WERI-Rb-1 (cell line): Measurements from ENCODE around the gene MRGPRG.

ENCODE experiments used
- DNase-seq: peaks from one replicate; pipeline ENCODE4 v3.0.0-alpha.2; 2020
- H3K27ac ChIP-seq: fragments of 250-450 bp; sonication (Bioruptor Pico); 2 replicates; pipeline ENCODE4 v1.5.1; 2020; ENCODE audit warnings: mild to moderate bottlenecking, moderate library complexity
- H3K27me3 ChIP-seq: fragments of 250-450 bp; sonication (Bioruptor Pico); 2 replicates; pipeline ENCODE4 v1.5.1; 2021; ENCODE audit warnings: mild to moderate bottlenecking, low read depth, moderate library complexity; ENCODE audit not compliant: insufficient read depth, severe bottlenecking
- H3K36me3 ChIP-seq: fragments of 250-450 bp; sonication (Bioruptor Pico); 2 replicates; pipeline ENCODE4 v1.5.1; 2020; ENCODE audit warnings: mild to moderate bottlenecking, moderate library complexity
- H3K4me3 ChIP-seq: 2 replicates; pipeline ENCODE4 v1.5.1; 2011; ENCODE audit warnings: low read depth, mild to moderate bottlenecking, control low read depth, low read length
- H3K9me3 ChIP-seq: fragments of 250-450 bp; sonication (Bioruptor Pico); 2 replicates; pipeline ENCODE4 v1.5.1; 2021; ENCODE audit warnings: mild to moderate bottlenecking, moderate library complexity; ENCODE audit not compliant: severe bottlenecking
- TF ChIP-seq, protein P1 (sequence below): IDR thresholded peaks from 2 replicates; pipeline ENCODE4 v1.5.1; 2011; ENCODE audit warnings: low read depth, mild to moderate bottlenecking, control low read depth, inconsistent platforms, low read length

The MRGPRG gene

DNA sequence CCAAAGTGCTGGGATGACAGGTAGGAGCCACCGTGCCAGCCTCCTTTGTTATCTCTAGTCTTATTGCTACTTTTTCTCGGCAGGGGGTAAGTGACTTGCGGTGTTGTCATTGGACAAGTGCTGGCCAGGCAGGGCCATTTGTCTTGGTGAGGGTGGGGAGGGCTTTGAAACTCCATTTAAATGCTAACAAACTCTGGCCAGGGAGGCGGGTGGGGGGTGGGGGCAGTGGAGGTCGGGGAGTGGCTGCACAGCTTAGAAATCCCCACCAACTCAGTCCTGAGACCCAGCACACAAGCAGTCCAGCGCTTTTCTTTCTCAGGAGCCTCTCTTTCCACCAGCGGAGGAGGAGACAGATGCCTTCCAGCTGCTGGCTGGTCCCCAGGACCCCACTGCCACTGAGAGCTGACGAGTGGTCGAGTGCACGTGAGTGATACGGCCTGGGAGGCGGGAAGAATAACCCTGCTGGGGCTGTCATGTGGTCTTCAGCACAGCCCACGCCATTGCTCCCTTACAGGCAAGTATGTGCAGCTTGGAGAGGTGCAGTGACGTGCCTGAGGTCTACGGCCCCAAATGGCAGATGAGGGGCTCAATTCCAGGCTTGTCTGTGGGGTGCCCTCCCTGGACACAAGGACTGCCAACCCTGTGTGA is 29.3 kb downstream of the MRGPRG start:
- no peaks in the 10 kb centered on the region for H3K27me3 ChIP-seq
- H3K9me3 ChIP-seq, result no peaks in the 10 kb centered on the region
- DNase-seq, result no peak
- TF ChIP-seq, protein P1, sequence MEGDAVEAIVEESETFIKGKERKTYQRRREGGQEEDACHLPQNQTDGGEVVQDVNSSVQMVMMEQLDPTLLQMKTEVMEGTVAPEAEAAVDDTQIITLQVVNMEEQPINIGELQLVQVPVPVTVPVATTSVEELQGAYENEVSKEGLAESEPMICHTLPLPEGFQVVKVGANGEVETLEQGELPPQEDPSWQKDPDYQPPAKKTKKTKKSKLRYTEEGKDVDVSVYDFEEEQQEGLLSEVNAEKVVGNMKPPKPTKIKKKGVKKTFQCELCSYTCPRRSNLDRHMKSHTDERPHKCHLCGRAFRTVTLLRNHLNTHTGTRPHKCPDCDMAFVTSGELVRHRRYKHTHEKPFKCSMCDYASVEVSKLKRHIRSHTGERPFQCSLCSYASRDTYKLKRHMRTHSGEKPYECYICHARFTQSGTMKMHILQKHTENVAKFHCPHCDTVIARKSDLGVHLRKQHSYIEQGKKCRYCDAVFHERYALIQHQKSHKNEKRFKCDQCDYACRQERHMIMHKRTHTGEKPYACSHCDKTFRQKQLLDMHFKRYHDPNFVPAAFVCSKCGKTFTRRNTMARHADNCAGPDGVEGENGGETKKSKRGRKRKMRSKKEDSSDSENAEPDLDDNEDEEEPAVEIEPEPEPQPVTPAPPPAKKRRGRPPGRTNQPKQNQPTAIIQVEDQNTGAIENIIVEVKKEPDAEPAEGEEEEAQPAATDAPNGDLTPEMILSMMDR, result no peak
- H3K36me3 ChIP-seq, result no peaks in the 10 kb centered on the region
- H3K27ac ChIP-seq, result no peak overlapping the region
- H3K4me3 ChIP-seq, result no peak overlapping the region

- no peaks in the 10 kb centered on the region for H3K9me3 ChIP-seq
- H3K4me3 ChIP-seq, result no peak overlapping the region
- no peaks in the 10 kb centered on the region for H3K36me3 ChIP-seq
- DNase-seq, result no peak
- no peaks in the 10 kb centered on the region for H3K27me3 ChIP-seq
- no peak overlapping the region for H3K27ac ChIP-seq
- TF ChIP-seq, protein P1, result no peak
Observed at GRCh38 chr11:3188496-3189195, 30.0 kb downstream of the MRGPRG start.

GRCh38 chr11:3186166-3186953 is 32.3 kb downstream of the MRGPRG start:
- no peaks in the 10 kb centered on the region for H3K36me3 ChIP-seq

DNA sequence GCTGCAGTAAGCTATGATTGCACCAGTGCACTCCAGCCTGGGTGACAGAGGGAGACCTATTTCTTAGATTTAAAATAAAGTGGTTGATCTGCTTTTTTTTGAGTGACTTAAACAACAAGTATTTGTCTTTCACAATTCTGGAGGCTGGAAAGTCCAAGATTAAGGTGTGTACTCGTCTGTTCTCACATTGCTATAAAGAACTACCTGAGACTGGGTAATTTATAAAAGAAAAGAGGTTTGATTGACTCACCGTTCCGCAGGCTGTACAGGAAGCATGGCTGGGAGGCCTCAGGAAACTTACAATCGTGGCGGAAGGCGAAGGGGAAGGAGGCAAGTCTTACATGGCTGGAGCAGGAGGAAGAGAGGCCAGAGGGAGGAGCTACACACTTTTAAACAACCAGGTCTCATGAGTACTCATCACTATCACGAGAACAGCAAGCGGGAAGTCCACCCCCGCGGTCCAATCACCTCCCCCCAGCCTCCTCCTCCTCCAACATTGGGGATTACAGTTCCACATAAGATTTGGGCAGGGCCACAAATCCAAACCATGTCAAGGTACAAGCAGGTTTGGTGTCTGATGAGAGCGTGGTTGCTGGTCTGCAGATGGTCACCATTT is 33.8 kb downstream of the MRGPRG start:
- no peak overlapping the region for H3K4me3 ChIP-seq
- no peak overlapping the region for H3K27ac ChIP-seq
- no peaks in the 10 kb centered on the region for H3K36me3 ChIP-seq
- H3K27me3 ChIP-seq, result no peaks in the 10 kb centered on the region
- H3K9me3 ChIP-seq, result no peaks in the 10 kb centered on the region
- TF ChIP-seq, protein P1, result no peak
- DNase-seq, result no peak

More at GRCh38 chr11:3186166-3186953, 32.3 kb downstream of the MRGPRG start:
- Histone ChIP-seq H3K4me3 (no peak overlapping the region), H3K27me3 (no peaks in the 10 kb centered on the region), H3K9me3 (no peaks in the 10 kb centered on the region), H3K27ac (no peak overlapping the region)
- TF ChIP-seq, protein P1, result no peak
- no peak for DNase-seq

DNA sequence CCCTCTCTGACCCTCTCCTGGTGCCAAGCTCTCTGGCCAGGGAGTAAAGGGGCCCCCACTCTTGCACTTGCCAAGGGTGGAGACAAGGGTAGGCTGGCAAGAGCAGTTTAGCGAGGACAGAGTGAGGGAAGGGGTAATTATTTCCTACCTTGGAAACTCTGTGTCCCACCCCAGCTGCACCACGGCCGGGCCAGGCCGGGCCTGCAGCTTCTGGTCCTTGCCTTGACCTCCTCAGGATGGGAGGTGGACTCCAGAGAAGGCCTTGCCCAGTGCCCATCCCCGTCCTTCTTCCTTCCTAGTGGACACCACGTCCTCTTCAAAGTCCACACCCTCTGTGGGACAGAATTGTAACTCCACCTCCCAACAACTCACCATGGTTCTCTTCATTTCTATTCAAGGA is 35.1 kb downstream of the MRGPRG start:
- H3K36me3 ChIP-seq, result no peaks in the 10 kb centered on the region
- no peak overlapping the region for H3K27ac ChIP-seq
- H3K9me3 ChIP-seq, result no peaks in the 10 kb centered on the region
- TF ChIP-seq, protein P1, result no peak
- no peak for DNase-seq
- no peaks in the 10 kb centered on the region for H3K27me3 ChIP-seq
- H3K4me3 ChIP-seq, result no peak overlapping the region
